ENCODE results near the gene AMD1. TPM values are rescaled to one million over a fixed set of nuclear protein-coding genes. Genes with fewer than 3 reads are reported as not detected.

AMD1 gene
- total RNA-seq, result 62.0 and 80.0 TPM in 2 replicates

GRCh38 chr6:110873981-110874879 is at the start of gene AMD1:
TSS of gene AMD1 (plus strand) at chr6:110874785. CDS start at chr6:110875106, 321 bp downstream.

Other genes starting within 250 kb of the AMD1 start
- gene CDK19, start 59.3 kb upstream of the AMD1 start, total RNA-seq, result 2.9 and 5.4 TPM in 2 replicates
- 38.6 and 39.3 TPM in 2 replicates for gene GTF3C6, start 83.9 kb downstream of the AMD1 start, total RNA-seq
- gene RPF2, start 107.3 kb downstream of the AMD1 start, total RNA-seq, result 32.7 and 35.1 TPM in 2 replicates
- under 0.01 and 0.09 TPM in 2 replicates for gene SLC16A10, start 212.7 kb downstream of the AMD1 start, total RNA-seq